Measurements from ENCODE around the gene ADGRB3.
"Not testable (repeated sequence)": the region's sequence is repeated elsewhere in the genome, so short reads cannot be mapped to it uniquely, and the experiment has no call there.

The ADGRB3 gene

DNA sequence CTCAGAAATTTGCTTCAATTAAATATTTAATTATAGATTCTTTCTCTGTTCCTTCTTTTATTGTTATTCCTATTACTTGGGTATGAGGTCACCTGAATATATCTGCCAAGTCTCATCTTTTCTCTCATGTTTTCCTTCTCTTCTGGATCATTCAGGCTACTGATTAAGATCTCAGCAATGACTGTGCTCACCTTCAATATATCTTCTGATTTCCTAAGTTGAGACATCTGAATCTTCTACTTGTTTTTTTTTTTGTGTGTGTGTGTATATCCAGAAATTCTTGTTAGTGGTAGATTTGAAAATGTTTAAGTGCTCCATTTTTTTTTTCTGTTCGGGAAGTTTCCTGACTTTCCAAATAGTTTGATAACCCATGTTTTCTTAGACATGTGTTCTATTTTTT lies 108.0 kb downstream of the ADGRB3 start:
- no peak for DNase-seq

DNA sequence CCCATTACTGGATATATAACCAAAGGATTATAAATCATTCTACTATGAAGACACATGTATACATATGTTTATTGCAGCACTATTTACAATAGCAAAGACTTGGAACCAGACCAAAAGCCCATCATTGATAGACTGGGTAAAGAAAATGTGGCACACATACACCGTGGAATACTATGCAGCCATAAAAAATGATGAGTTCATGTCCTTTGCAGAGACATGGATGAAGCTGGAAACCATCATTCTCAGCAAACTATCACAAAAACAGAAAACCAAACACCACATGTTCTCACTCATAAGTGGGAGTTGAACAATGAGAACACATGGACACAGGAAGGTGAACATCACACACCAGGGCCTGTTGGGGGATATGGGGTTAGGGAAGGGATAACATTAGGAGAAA lies 109.3 kb downstream of the ADGRB3 start:
- DNase-seq: not testable (repeated sequence)

DNA sequence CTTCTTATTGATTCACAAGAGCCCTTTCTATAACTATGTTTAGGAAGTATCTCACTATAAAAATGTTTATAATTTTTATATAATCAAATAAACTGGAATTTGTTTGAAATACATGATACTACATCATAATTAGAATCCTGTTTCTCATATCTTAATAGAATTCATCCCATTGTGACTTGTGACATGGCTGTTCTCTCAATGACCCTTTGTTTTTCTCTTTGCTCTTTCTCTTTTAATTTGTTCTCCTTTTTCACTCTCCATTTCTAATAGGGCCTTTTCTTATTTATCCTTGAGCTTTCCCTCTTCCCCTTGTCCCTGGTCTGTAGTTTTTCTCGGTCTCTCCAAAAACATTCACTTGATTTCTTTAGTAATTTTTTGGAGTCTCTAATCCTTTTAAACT lies 111.3 kb downstream of the ADGRB3 start:
- no peak for DNase-seq

DNA sequence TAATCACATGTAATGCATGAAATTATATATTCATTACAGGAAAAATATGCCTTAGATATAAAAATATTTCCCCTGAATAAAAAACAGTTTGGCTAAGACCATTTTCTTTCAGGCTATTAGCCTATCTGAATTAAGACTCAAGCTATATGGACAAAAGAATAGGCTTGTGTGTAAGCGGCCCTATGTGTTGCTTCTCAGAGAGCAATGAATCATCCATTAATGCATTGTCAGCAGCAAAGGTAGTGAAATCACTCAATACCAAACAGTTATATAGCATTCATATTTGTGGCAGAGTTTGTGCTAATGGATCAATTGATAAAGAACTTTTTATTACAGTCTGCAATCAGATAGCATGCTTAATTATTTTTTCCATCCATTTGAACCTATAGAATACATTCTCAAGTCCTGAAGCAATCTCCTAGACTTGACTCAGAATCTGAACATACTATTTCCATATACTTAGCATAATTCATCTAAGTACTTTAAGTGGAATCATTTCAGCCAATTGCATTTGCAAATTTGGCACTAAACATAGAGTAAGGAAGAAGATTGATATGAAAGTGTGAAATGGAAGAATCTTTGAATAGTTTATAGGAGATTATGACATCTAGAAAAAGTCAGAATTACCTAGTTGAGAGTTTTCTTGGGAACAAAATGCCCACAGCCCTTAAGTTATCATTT lies 112.2 kb downstream of the ADGRB3 start:
- no peak for DNase-seq

DNA sequence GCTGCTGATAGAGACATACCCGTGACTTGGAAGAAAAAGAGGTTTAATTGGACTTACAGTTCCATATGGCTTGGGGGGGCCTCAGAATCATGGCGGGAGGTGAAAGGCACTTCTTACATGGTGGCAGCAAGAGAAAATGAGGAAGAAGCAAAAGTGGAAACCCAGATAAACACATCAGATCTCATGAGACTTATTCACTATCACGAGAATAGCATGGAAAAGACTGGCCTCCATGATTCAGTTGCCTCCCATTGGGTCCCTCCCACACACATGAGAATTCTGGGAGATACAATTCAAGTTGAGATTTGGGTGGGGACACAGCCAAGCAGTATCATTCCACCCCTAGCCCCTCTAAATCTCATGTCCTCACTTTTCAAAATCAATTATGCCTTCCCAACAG lies 112.8 kb downstream of the ADGRB3 start:
- not testable (repeated sequence) for DNase-seq

DNA sequence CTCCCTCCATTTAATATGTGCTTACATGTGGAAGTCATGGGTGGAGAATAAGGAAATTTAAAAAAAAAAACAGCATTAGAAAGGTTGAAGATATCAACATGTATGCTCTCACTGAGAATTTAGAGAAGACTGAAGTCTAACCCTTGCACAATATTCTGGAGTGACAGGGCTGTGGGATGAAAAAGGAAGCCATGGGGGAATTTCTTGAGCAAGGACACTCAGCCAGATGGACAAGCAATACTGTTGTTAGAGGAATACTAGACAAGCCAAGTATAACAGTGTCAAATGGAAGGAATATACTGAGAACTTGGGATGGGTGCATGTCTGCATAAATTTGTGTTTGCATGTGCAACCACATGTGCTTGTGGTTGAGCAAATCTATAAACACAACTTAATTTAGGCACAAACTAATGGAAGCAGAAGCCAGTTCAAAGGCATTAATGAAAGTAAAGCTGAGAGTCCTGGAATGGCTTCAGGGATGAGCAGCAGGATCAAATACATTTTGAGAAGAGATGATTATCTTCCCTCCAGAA lies 119.7 kb downstream of the ADGRB3 start:
- no peak for DNase-seq

DNA sequence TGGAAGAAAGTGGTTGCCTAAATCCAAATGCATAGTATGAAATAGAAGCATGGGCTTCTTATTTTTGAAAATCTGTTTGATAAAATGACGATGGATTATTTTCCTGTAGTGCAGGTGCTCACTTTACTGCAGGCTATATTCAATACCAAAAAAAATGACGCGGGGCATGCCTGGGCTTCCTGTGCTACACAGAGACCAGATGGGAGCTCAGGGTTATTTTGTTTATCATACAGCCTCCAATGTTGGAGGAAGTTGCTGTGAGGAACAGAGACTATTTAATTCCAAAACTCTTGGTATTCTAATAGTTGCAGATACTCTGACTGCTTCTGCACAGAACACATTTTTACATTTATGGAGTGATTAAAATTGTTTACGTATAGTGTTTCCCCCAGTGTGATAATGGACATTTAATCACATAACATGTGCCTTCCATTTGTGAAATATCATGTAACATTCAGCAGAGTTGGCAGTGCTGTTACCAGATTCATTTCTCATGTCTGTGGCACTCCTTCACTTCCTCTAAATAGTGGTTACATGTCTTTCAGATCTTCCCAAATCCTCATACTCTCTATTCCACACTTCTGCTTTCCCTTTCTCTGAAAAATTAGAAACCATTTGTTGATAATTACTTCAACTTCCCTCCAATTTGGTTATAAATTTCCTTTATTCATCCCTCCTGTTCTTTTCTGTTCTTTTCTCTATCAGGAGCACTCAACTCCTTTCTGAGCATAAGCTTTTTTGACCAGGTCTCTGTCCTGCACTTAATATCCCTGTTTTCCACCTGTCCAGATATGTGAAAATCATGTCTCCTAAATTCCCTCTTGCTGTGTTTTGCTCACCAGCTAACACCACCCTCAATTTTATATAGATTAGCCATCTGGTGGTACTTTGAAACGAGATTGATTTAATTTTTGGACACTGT lies 121.6 kb downstream of the ADGRB3 start:
- no peak for DNase-seq

DNA sequence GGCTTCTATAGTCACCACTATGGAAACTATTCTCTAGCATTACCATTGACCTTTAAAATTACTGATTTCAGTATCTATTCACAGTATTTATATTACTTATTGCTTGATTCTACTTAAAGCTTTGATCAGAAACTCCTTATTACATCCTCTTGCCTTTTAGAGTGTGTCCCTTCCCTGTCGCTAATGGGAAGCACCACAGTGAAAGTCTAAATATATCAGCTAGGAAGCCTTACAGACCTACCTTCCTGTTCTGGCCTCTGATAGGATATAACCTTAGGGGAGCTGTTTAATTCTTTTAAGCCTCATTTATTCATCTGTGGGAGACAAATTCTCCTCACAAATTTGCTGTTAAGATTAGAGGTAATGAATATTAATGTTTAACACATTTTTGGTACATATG lies 122.7 kb downstream of the ADGRB3 start:
- DNase-seq: no peak

DNA sequence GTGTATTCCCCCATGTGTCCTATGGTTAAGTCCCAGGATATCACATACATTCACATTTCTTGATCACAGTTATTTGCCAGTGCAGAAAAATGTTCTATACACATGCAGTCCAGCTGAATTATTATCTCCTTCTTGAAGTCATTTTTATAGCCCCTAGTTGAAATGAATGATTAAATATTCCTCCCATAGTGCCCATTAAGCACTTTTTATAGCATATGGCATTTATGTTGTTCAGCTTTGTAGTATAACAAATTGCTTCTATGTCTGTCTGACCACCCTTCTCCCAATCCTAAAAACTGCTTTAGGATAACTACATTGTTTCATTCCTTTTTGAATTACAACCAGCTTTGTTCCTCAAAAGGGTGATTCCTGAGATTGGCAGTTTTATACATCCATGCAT lies 123.5 kb downstream of the ADGRB3 start:
- DNase-seq: no peak

DNA sequence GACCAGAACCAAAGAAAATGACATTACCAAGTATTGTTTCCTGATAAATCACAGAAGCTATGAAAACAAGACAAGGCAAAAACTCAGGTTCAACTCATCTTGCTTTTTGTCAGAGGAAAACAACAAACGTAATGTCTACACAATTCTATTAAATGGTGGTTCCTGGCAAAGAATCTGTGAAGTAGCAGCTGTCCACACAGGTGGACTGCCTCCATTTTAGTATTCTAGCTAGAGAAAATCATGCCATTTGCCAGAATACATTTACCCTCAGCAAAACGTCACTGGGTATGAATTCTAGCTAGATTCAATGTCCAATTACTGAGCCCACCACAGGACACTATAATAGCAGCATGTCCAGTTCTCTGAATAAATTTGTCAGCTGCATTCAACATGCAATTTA lies 125.4 kb downstream of the ADGRB3 start:
- DNase-seq: no peak

DNA sequence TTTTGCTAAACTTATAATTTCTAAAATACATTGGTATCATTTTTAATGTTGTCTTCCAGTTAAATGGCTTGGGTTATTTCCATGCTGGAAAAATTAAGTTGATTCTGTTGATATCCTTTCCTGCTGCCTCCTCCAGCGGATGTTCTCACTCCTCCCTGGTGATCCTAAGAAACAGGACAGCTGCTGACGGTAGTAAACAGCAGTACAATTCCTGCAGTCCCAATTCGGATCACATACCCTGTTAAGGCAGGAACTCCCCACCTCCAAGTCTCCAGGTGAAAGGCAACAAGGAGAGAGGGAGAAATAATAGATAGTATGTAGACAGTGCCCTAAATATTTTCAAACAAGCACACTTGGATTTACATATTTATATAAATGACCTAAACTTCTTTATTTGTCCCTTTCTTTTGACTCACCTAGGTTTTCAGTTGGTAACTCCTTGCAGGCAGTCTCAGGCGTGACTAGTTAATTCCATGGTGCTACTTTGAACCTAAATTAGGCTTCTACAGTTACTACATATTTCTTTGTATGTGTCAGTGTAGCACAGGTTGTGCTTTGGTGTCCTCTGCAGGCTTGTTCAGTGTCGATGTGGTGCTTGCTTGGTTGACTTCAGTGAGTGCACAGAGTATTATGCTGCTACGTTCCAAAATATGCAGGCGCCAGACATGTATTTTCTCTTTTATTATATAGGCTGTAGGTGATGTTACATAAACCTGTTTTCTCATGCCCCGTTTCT lies 126.0 kb downstream of the ADGRB3 start:
- DNase-seq: no peak

DNA sequence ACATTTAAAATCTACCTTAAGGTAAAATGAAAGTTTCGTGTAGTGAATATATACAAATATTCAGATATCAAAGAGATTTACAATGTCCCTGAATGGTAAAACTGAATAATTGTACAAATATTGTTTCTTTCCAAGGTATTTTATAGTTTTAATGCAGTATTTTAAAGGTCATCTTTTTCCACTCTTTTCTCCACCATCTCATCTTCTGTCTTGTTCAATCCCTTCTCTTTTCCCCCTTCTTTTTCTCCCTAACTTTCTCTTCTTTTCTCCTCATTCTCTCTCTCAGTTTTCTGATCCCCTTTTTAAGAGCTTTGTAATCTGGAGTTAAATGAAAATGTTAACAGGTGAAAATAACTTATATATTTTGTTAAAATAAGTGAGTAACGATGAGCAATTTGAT lies 126.9 kb downstream of the ADGRB3 start:
- no peak for DNase-seq

DNA sequence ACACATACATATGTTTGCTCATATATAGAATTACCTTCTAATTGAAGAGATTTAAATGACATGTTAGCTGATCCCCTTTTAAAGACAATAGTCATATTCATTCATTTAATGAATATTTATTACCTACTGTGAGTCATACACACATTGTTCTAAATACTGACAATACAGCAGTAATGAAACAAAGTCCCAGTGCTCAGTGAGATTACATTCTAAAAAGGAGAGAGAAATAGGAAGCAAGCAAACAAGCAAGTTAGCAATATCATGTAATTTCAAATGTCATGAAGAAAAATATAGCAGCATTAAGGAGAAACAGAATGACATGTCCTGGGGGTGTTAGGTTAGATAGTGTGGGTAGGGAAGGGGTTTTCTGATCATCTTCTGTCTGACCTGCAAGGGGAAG lies 136.3 kb downstream of the ADGRB3 start:
- DNase-seq: no peak

DNA sequence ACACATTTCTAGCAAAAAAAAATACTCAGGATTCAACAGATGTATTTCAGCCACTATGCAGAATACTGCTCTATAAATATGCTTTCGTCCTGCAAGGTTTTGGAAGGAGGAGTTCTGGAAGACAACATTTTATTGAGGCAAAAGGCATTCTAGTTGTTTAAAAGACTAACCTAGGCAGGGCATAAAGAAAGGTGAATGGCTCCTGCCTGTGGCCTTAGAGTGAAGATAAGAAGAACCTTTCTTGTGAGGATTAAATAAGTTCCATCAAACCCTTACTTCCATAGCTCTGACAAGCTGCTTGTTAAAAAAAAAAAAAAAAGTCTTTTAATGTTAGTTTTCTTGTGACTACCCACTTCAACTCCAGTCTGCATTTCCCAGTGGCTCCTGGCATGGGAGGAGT lies 139.8 kb downstream of the ADGRB3 start:
- no peak for DNase-seq

DNA sequence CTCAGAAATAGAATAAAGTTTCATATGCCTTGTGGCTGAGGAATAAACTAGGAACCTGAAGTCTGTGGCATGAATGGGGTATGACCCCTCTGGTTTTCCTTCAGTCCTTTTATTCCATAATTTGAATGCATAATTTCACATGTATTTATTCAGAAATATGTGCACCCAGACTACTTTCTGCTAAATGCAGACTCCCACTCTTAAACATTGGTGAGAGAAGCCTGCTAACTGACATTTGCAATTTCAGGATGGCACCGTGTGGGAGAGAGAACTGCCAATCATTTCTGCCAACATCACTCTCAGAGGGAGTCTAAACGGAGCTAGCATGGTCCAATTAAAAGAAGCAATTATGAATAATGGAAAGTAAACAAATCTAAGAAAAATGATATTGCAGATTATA lies 141.3 kb downstream of the ADGRB3 start:
- DNase-seq: no peak

DNA sequence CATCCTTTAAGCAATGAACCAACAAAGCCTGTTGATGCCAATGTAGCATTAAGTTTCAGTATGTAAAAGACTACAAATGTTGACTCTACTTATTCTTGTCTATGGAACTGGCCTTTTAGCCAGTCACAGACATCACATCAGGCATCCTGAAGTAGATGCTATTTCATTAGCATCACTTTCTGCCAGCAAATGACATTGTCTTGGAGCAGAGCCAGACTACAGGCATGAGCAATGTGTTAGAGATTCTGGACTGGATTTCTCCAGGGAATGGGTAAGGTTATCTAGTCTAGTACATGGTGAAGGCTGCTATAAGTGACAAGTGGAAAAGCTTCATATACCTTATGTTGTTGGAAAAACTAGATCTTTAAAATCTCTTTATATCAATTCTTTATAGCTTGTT lies 142.9 kb downstream of the ADGRB3 start:
- peak; percentile 80 for DNase-seq

DNA sequence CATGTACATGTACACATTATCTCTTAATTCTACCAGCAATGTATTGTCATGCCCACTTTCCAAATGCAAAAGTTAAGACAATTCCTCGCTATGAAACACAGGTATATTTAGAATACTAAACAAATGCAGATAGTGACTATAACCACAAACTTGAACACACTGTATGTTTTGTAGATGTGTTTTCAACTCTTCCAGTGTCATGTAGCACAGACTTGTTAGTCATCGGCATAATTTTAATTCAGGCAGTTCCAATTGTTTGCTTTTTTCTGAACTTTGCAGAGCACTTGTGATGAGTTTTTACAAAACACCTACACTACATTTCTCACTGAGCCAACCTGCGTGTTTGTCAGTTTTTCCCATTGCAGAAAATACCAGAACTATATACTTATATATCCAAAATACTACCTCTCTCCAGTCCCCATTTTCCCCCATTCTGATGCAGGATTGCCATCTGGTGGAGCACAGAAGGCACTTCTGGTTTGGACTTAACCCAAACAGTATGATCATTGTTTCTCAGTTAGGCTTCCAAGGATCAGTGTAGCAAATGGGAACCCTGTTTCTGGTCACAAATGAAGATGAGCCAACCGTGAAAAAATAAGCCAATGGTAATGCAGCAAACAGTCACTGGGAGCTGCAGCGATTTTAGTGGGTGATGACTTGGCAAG lies 143.4 kb downstream of the ADGRB3 start:
- DNase-seq: peak; percentile 67

DNA sequence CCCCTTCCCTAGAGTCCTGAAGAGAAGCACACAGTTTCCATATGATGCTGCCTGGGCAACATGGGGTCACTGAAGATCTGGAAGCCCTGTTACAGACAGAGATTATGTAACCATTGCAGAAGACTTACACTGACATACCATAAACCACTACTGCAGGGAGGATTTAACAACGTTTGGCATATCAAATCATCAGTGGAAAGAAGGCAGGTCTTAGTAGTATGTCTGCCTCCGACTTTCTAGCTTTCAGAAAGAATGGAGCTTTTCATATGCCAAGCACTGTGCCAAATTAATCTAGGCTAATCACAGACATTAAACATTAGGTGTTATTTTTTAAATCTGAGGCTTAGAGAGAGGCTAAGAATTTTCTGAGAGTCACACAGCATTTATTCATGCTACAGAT lies 144.3 kb downstream of the ADGRB3 start:
- no peak for DNase-seq

DNA sequence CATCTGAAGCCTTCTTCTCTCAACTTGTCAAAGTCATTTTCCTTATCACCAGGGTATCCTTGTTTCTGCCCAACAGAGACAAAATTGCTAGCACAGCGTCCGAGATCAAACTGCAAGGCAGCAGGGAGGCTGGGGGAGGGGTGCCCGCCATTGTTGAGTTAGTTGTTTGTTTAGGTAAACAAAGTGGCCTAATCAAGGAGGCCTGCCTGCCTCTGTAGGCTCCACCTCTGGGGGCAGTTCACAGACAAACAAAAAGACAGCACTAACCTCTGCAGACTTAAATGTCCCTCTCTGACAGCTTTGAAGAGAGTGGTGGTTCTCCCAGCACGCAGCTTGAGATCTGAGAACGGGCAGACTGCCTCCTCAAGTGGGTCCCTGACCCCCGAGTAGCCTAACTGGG lies 155.0 kb downstream of the ADGRB3 start:
- DNase-seq: not testable (repeated sequence)

DNA sequence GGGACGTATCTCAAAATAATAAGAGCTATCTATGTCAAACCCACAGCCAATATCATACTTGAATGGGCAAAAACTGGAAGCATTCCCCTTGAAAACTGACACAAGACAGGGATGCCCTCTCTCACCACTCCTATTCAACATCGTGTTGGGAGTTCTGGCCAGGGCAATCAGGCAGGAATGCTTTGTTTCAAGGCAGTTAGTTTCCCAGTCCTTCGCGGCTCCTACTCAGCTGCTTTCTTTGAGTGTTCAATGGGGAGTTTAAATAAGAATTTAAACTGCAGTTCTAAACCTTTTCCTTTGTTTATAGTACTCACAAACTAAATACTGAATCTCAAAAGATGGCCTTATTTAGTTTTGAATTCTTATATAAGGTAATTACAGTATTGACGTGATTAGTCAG lies 179.9 kb downstream of the ADGRB3 start:
- DNase-seq: not testable (repeated sequence)

DNA sequence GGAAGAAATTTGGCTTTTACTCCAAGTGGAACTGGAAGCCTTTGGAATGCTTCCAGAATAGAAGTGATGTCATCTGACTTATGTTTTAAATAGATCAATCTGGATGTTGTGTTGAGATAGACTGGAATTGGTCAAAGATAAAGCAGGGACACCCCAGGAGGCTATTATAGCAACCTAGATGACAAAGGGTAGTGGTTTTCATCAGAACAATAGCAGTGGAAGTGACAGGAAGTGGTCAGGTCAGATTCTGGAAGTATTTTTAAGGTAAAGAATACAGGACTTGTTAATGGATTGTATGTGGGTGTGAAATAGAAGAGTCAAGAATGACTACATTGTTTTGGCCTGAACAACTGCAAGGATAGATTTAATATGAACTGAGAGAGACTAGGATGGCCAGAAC lies 191.4 kb downstream of the ADGRB3 start:
- DNase-seq: peak; percentile 2

DNA sequence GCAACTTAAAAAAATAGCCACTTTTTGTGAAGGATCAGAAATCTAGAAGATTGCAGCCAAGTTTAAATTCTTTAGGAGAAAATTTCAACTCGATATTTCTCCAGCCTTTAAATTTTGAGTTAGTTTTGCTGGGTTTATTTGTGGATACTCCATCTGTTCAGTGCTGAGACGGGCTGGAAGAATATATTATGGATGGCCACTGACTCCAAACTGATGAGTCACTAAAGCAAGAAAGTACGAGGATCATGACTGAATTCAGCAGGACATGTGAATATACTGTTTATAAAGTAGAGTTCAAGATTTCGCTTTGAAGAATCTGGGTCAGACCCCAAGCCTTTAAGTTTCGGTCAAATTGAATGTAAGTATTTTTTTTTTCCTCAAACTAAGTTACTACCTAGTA lies 199.5 kb downstream of the ADGRB3 start:
- no peak for DNase-seq

DNA sequence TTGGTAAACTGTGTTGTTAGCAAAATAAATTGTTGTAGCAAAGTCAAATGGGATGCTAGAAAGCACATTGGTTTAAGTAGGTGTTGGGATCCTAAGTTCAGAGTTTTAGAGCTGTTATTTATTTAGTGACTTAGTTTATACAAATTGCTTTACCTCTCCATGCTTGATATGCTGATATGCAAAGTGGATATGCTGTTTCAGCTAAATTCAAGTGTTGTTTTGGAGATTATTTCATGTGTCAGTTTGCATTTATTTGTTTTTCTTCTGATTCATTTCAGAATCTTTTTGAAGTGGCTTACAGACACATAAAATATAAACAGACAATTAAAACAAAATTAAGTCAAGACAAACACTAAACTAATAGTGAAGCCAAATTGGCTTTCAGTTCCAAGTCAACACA lies 203.5 kb downstream of the ADGRB3 start:
- no peak for DNase-seq

All from fibroblast of skin of right biceps (primary cell).